ENCODE results near the gene PPM1D.

PPM1D gene

GRCh38 chr17:60628252-60628889, 28.4 kb downstream of the PPM1D start:
- H3K27me3 ChIP-seq (ENCODE audit: insufficient read depth, insufficient read length) = no peaks in the 10 kb centered on the region
- DNase-seq (ENCODE audit: low read depth, low spot score) = no peak
- H3K9me3 ChIP-seq (ENCODE audit: insufficient read depth, low read length) = no peaks in the 10 kb centered on the region
- no peak overlapping the region for H3K9ac ChIP-seq (ENCODE audit: insufficient read length, low read depth)
- H3K4me3 ChIP-seq (ENCODE audit: insufficient read length, low read depth) = no peak overlapping the region
- peaks cover 17% of the 10 kb centered on the region for H3K36me3 ChIP-seq (ENCODE audit: insufficient read depth, insufficient read length, low read length)
- H3K4me1 ChIP-seq (ENCODE audit: insufficient read depth, insufficient read length) = no peaks in the 10 kb centered on the region
- TF ChIP-seq ZNF274 (IDR thresholded peaks at IDR 0.05; ENCODE audit: low read depth, low read length) = no peak
- TF ChIP-seq YY1 (IDR thresholded peaks at IDR 0.05; ENCODE audit: insufficient read depth, insufficient read length) = no peak
- no peak for TF ChIP-seq SUZ12 (IDR thresholded peaks at IDR 0.05; ENCODE audit: extremely low read depth, insufficient read depth, insufficient read length)

- no peak for DNase-seq (ENCODE audit: low read depth, low spot score)
These were observed 29.1 kb downstream of the PPM1D start for GRCh38 chr17:60629120-60629519.

GRCh38 chr17:60630352-60630751, 30.4 kb downstream of the PPM1D start:
- Histone ChIP-seq H3K4me3 (ENCODE audit: insufficient read length, low read depth) (no peak overlapping the region), H3K4me1 (ENCODE audit: insufficient read depth, insufficient read length) (no peaks in the 10 kb centered on the region), H3K9ac (ENCODE audit: insufficient read length, low read depth) (no peak overlapping the region), H3K27me3 (ENCODE audit: insufficient read depth, insufficient read length) (no peaks in the 10 kb centered on the region), H3K9me3 (ENCODE audit: insufficient read depth, low read length) (no peaks in the 10 kb centered on the region), H3K36me3 (ENCODE audit: insufficient read depth, insufficient read length, low read length) (peaks cover 31% of the 10 kb centered on the region)
- TF ChIP-seq SUZ12 (IDR thresholded peaks at IDR 0.05; ENCODE audit: extremely low read depth, insufficient read depth, insufficient read length) = no peak
- TF ChIP-seq YY1 (IDR thresholded peaks at IDR 0.05; ENCODE audit: insufficient read depth, insufficient read length) = no peak
- no peak for TF ChIP-seq ZNF274 (IDR thresholded peaks at IDR 0.05; ENCODE audit: low read depth, low read length)
- no peak for DNase-seq (ENCODE audit: low read depth, low spot score)

More at GRCh38 chr17:60629120-60629519, 29.1 kb downstream of the PPM1D start:
- TF ChIP-seq YY1 (IDR thresholded peaks at IDR 0.05; ENCODE audit: insufficient read depth, insufficient read length) (no peak), ZNF274 (IDR thresholded peaks at IDR 0.05; ENCODE audit: low read depth, low read length) (no peak), SUZ12 (IDR thresholded peaks at IDR 0.05; ENCODE audit: extremely low read depth, insufficient read depth, insufficient read length) (no peak)
- H3K4me1 ChIP-seq (ENCODE audit: insufficient read depth, insufficient read length) = no peaks in the 10 kb centered on the region
- H3K36me3 ChIP-seq (ENCODE audit: insufficient read depth, insufficient read length, low read length) = peaks cover 22% of the 10 kb centered on the region
- no peaks in the 10 kb centered on the region for H3K27me3 ChIP-seq (ENCODE audit: insufficient read depth, insufficient read length)
- no peak overlapping the region for H3K9ac ChIP-seq (ENCODE audit: insufficient read length, low read depth)
- no peaks in the 10 kb centered on the region for H3K9me3 ChIP-seq (ENCODE audit: insufficient read depth, low read length)
- no peak overlapping the region for H3K4me3 ChIP-seq (ENCODE audit: insufficient read length, low read depth)

- H3K9ac ChIP-seq (ENCODE audit: insufficient read length, low read depth) = no peak overlapping the region
- DNase-seq (ENCODE audit: low read depth, low spot score) = no peak
These were observed 31.1 kb downstream of the PPM1D start for GRCh38 chr17:60631119-60631518.

GRCh38 chr17:60637683-60638082, 37.7 kb downstream of the PPM1D start:
- H3K27me3 ChIP-seq (ENCODE audit: insufficient read depth, insufficient read length) = no peaks in the 10 kb centered on the region
- H3K9ac ChIP-seq (ENCODE audit: insufficient read length, low read depth) = no peak overlapping the region
- DNase-seq (ENCODE audit: low read depth, low spot score) = no peak
- H3K4me1 ChIP-seq (ENCODE audit: insufficient read depth, insufficient read length) = no peaks in the 10 kb centered on the region
- H3K4me3 ChIP-seq (ENCODE audit: insufficient read length, low read depth) = no peak overlapping the region
- TF ChIP-seq ZNF274 (IDR thresholded peaks at IDR 0.05; ENCODE audit: low read depth, low read length) = no peak
- no peak for TF ChIP-seq YY1 (IDR thresholded peaks at IDR 0.05; ENCODE audit: insufficient read depth, insufficient read length)
- TF ChIP-seq SUZ12 (IDR thresholded peaks at IDR 0.05; ENCODE audit: extremely low read depth, insufficient read depth, insufficient read length) = no peak
- H3K36me3 ChIP-seq (ENCODE audit: insufficient read depth, insufficient read length, low read length) = peaks cover 54% of the 10 kb centered on the region
- no peaks in the 10 kb centered on the region for H3K9me3 ChIP-seq (ENCODE audit: insufficient read depth, low read length)

More at GRCh38 chr17:60631119-60631518, 31.1 kb downstream of the PPM1D start:
- Histone ChIP-seq H3K36me3 (ENCODE audit: insufficient read depth, insufficient read length, low read length) (peaks cover 36% of the 10 kb centered on the region), H3K4me3 (ENCODE audit: insufficient read length, low read depth) (no peak overlapping the region), H3K27me3 (ENCODE audit: insufficient read depth, insufficient read length) (no peaks in the 10 kb centered on the region), H3K4me1 (ENCODE audit: insufficient read depth, insufficient read length) (no peaks in the 10 kb centered on the region), H3K9me3 (ENCODE audit: insufficient read depth, low read length) (no peaks in the 10 kb centered on the region)
- TF ChIP-seq YY1 (IDR thresholded peaks at IDR 0.05; ENCODE audit: insufficient read depth, insufficient read length) (no peak), ZNF274 (IDR thresholded peaks at IDR 0.05; ENCODE audit: low read depth, low read length) (no peak), SUZ12 (IDR thresholded peaks at IDR 0.05; ENCODE audit: extremely low read depth, insufficient read depth, insufficient read length) (no peak)

GRCh38 chr17:60639019-60639330, 39.0 kb downstream of the PPM1D start:
- Histone ChIP-seq H3K27me3 (ENCODE audit: insufficient read depth, insufficient read length) (no peaks in the 10 kb centered on the region), H3K36me3 (ENCODE audit: insufficient read depth, insufficient read length, low read length) (peaks cover 48% of the 10 kb centered on the region), H3K9ac (ENCODE audit: insufficient read length, low read depth) (no peak overlapping the region), H3K4me1 (ENCODE audit: insufficient read depth, insufficient read length) (no peaks in the 10 kb centered on the region), H3K9me3 (ENCODE audit: insufficient read depth, low read length) (no peaks in the 10 kb centered on the region), H3K4me3 (ENCODE audit: insufficient read length, low read depth) (no peak overlapping the region)
- no peak for DNase-seq (ENCODE audit: low read depth, low spot score)
- TF ChIP-seq ZNF274 (IDR thresholded peaks at IDR 0.05; ENCODE audit: low read depth, low read length) = no peak
- TF ChIP-seq SUZ12 (IDR thresholded peaks at IDR 0.05; ENCODE audit: extremely low read depth, insufficient read depth, insufficient read length) = no peak
- TF ChIP-seq YY1 (IDR thresholded peaks at IDR 0.05; ENCODE audit: insufficient read depth, insufficient read length) = no peak

GRCh38 chr17:60640503-60640902, 40.5 kb downstream of the PPM1D start:
- TF ChIP-seq YY1 (IDR thresholded peaks at IDR 0.05; ENCODE audit: insufficient read depth, insufficient read length) (no peak), SUZ12 (IDR thresholded peaks at IDR 0.05; ENCODE audit: extremely low read depth, insufficient read depth, insufficient read length) (no peak), ZNF274 (IDR thresholded peaks at IDR 0.05; ENCODE audit: low read depth, low read length) (no peak)
- Histone ChIP-seq H3K9ac (ENCODE audit: insufficient read length, low read depth) (no peak overlapping the region), H3K4me3 (ENCODE audit: insufficient read length, low read depth) (no peak overlapping the region), H3K36me3 (ENCODE audit: insufficient read depth, insufficient read length, low read length) (peaks cover 36% of the 10 kb centered on the region), H3K9me3 (ENCODE audit: insufficient read depth, low read length) (no peaks in the 10 kb centered on the region), H3K27me3 (ENCODE audit: insufficient read depth, insufficient read length) (no peaks in the 10 kb centered on the region), H3K4me1 (ENCODE audit: insufficient read depth, insufficient read length) (no peaks in the 10 kb centered on the region)
- no peak for DNase-seq (ENCODE audit: low read depth, low spot score)

Data from NT2/D1 (cell line).